Nephron progenitor cell (in vitro differentiated cells): ENCODE data around the gene UBE2O.

ENCODE experiments used
- DNase-seq: peaks from one replicate; pipeline ENCODE4 v3.0.0; 2021
- H3K27ac Mint-ChIP-seq: 2 replicates; pipeline ENCODE4 v1.8.0; 2021; ENCODE audit warnings: mild to moderate bottlenecking, moderate library complexity, mixed read lengths
- H3K27me3 Mint-ChIP-seq: 2 replicates; pipeline ENCODE4 v1.8.0; 2021; ENCODE audit warnings: mild to moderate bottlenecking, low read depth, mixed read lengths; ENCODE audit not compliant: poor library complexity
- H3K36me3 Mint-ChIP-seq: 2 replicates; pipeline ENCODE4 v1.8.0; 2021; ENCODE audit warnings: low read depth, mixed read lengths
- H3K4me1 Mint-ChIP-seq: 2 replicates; pipeline ENCODE4 v1.8.0; 2021; ENCODE audit warnings: mixed read lengths
- H3K4me3 Mint-ChIP-seq: 2 replicates; pipeline ENCODE4 v1.8.0; 2021; ENCODE audit warnings: mild to moderate bottlenecking, moderate library complexity, mixed read lengths
- H3K9me3 Mint-ChIP-seq: 2 replicates; pipeline ENCODE4 v1.8.0; 2021; ENCODE audit warnings: mild to moderate bottlenecking, moderate library complexity, mixed read lengths
- TF ChIP-seq, protein P1 (sequence below): fragments of 200-600 bp; sonication (generic); IDR thresholded peaks from 2 replicates; pipeline ENCODE4 v1.5.0; 2021; ENCODE audit warnings: antibody characterized with exemption

UBE2O gene

DNA sequence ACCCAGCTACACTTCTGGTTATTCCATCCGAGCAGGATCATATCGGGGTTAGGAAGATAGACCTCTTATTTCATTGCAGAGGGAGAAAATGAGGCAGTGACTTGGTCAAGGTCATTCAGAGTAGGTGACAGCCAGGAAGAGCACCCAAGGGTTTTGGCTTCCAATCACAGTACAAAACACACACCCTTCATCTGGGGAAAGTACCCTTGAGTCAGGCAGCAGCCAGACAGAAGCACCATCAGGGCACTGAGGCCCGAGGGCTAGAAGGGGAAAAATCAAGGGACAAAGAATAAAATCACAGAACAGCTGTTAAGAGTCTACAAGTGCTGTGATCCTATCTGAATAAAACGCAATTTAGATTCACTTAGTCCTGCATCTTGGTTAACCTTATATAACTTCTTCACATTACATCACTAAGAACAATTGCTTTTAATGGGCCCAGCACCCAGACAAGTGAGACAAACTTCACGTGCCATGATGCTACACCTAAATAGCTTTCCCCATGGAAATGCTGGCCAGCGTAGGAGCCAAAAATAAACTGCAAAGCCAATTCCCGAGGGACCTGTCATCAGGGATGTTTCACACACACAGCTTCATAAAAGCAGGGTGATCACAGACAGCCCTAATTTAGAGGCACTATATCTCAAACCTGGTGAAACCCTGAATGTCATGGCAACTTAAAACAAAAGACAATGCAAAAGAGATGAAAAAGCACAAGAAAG is 4.9 kb downstream of the UBE2O start:
- no peaks in the 10 kb centered on the region for H3K9me3 Mint-ChIP-seq
- H3K27me3 Mint-ChIP-seq = no peaks in the 10 kb centered on the region
- peaks cover 79% of the 10 kb centered on the region for H3K4me1 Mint-ChIP-seq
- DNase-seq = no peak
- H3K27ac Mint-ChIP-seq = peak overlapping the region; percentile 43
- H3K36me3 Mint-ChIP-seq = peaks cover 8% of the 10 kb centered on the region
- H3K4me3 Mint-ChIP-seq = no peak overlapping the region
- TF ChIP-seq, protein P1, sequence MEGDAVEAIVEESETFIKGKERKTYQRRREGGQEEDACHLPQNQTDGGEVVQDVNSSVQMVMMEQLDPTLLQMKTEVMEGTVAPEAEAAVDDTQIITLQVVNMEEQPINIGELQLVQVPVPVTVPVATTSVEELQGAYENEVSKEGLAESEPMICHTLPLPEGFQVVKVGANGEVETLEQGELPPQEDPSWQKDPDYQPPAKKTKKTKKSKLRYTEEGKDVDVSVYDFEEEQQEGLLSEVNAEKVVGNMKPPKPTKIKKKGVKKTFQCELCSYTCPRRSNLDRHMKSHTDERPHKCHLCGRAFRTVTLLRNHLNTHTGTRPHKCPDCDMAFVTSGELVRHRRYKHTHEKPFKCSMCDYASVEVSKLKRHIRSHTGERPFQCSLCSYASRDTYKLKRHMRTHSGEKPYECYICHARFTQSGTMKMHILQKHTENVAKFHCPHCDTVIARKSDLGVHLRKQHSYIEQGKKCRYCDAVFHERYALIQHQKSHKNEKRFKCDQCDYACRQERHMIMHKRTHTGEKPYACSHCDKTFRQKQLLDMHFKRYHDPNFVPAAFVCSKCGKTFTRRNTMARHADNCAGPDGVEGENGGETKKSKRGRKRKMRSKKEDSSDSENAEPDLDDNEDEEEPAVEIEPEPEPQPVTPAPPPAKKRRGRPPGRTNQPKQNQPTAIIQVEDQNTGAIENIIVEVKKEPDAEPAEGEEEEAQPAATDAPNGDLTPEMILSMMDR = no peak

DNA sequence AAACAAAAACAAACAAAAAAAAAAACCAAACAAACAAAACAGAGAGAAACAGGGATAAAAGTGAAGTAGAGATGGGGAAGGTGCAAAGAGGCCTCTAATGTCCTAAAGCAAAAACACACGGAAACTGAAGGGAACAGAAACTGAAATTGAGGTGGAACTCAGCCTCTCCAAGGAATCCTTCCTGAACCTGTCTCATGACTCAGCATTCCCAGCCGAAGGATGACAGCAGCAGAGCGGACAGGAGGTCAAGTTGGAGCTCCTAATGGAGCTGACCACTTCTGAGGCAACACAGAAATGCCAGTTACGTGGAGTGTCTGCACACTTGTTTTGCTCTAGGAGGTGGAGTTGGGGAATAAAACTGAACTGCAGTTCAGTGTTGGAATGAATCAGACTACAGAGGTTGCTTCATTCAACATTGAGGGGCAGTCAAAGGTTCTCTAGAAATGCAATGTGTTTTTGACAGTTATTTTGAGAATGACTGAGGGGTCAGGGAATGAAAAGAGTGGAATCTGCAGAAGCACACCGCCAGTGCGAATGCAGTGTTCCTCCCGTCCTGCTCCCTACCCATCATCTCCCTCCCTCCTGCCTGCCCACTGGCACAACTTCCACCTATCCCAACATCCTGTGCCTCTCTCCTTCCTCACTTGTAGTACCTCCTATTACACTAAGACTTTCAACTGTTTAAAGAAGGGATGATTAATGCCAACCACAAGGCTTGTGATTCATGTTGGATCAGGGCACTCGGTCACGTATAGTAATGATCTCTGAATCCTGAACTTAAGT is 6.3 kb downstream of the UBE2O start:
- peak overlapping the region; percentile 3 for H3K27ac Mint-ChIP-seq

DNA sequence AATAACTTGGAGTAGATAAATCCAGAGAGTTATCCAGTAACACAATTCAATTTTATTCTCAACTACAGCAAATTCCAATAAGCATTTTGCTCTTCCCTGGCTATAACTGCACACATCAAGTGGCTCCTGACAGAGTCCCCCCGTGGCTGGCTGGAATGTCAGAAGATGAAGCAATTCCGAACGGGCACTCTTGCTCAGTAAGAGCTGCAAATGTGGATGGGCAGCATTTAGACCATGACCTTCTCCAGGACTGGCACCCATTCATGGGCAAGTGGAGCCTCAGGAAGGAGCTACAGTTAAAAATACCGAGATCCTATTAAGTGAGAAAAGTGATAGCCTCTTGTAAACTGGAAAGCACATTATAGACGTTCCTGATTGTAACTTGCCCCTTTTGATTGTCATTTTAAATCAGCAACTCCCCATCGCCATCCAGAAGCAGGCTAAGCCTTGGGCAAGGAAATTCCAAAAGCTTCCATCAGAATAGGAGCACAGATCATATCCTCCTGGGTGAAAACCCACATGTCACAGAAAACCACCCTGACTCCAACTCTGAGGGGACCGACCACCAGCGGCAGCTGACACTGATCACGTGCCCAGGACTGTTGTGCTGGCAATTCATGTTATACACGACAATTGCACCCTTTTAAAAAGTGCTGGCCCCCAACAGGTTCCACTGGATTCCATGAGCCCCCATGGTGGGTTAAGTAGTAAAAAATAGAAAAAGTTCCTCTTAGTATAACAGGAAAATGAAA is 7.1 kb downstream of the UBE2O start:
- H3K27me3 Mint-ChIP-seq = no peaks in the 10 kb centered on the region
- no peak overlapping the region for H3K4me3 Mint-ChIP-seq
- TF ChIP-seq, protein P1 = no peak
- H3K4me1 Mint-ChIP-seq = peaks cover 85% of the 10 kb centered on the region
- peaks cover 16% of the 10 kb centered on the region for H3K36me3 Mint-ChIP-seq
- H3K27ac Mint-ChIP-seq = peak overlapping the region; percentile 71
- H3K9me3 Mint-ChIP-seq = no peaks in the 10 kb centered on the region
- DNase-seq = no peak

More for the DNA sequence above, 6.3 kb downstream of the UBE2O start:
- Mint-ChIP-seq H3K4me1 (peaks cover 85% of the 10 kb centered on the region), H3K27me3 (no peaks in the 10 kb centered on the region), H3K9me3 (no peaks in the 10 kb centered on the region), H3K4me3 (no peak overlapping the region), H3K36me3 (peaks cover 16% of the 10 kb centered on the region)
- DNase-seq = no peak
- TF ChIP-seq, protein P1 = no peak

DNA sequence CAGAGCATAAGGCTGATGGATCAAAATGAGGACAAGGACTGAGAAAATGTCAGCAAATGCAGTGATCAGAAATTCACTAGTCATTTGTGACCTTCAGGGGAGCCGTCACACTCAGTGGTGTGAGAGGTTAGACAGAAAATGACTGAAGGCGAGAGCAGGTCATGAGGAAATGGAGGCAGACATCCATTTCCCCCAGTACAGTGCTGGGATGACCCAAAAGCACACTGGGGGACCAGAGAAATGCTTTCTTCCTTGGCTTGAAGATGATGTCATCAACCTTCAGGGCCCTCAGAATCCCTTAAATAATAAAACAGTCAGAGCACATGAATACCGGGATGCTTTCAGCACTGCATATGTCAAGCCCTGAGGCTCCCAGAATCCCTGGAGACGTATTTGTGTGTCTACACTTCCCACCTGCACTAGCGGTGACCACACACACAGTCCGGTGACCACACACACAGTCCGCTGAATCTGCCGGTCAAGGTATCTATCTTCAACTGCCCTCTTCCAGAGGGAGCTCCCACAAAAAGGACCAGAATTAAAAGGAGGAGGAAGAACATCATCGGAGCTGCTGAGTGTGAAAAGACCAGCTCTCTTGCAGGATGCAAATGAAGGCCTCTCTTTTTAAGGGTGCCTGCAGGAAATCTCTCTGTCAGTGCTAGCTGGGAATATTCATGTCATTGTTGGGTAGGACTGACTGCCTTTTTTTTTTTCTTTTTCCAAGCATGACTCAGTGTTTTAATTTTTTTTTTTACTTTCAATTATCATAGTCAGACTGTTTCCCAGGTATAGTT is 8.2 kb downstream of the UBE2O start:
- no peak for DNase-seq
- H3K4me3 Mint-ChIP-seq = no peak overlapping the region
- no peak overlapping the region for H3K27ac Mint-ChIP-seq
- H3K9me3 Mint-ChIP-seq = no peaks in the 10 kb centered on the region
- peaks cover 77% of the 10 kb centered on the region for H3K4me1 Mint-ChIP-seq
- no peaks in the 10 kb centered on the region for H3K27me3 Mint-ChIP-seq
- H3K36me3 Mint-ChIP-seq = peaks cover 16% of the 10 kb centered on the region
- TF ChIP-seq, protein P1 = no peak
